IMR-90 (cell line): Measurements from ENCODE around the gene BTBD9. TPM values are rescaled to one million over a fixed set of nuclear protein-coding genes. Genes with fewer than 3 reads are reported as not detected.

Experiments
- ATAC-seq: fragments of 200-7000 bp; cut with Tn5 transposase; 2 replicates; pipeline ENCODE4 v1.9.1; 2020; ENCODE audit warnings: low read depth, mild to moderate bottlenecking, moderate library complexity
- BruUV-seq: library from RNA; stranded (reverse); fragments of 400-500 nt; replicated peaks from 2 replicates; lab custom pipeline; 2021; lab: Mats Ljungman, UMichigan
- CTCF ChIA-PET: fragments of 300-600 bp; formaldehyde crosslinking; extraction: SDS; loops from one replicate; lab custom pipeline; 2021; ENCODE audit warnings: antibody characterized with exemption; lab: Yijun Ruan, JAX
- POLR2A ChIA-PET: fragments of 300-600 bp; sonication (Branson Sonifier 250); formaldehyde crosslinking; loops from one replicate; lab custom pipeline; 2022; ENCODE audit warnings: antibody characterized with exemption; ENCODE audit not compliant: unreplicated experiment; lab: Charles Lee
- DNase-seq: peaks from one replicate; pipeline ENCODE4 v3.0.0; 2013
- H2AFZ ChIP-seq: replicated peaks from 2 replicates; pipeline ENCODE3; 2013; ENCODE audit warnings: low read length, mild to moderate bottlenecking; ENCODE audit not compliant: poor library complexity
- H2AK5ac ChIP-seq: 2 replicates; pipeline ENCODE4 v1.6.1; 2013; ENCODE audit warnings: low read depth, low read length, inconsistent platforms
- H2AK9ac ChIP-seq: replicated peaks from 2 replicates; pipeline ENCODE3; 2013; ENCODE audit warnings: mild to moderate bottlenecking, low read depth, low read length, moderate library complexity; ENCODE audit not compliant: poor library complexity
- H2BK120ac ChIP-seq: 2 replicates; pipeline ENCODE4 v1.6.1; 2013; ENCODE audit warnings: low read depth, low read length, inconsistent platforms
- H2BK15ac ChIP-seq: 3 replicates; pipeline ENCODE4 v1.6.1; 2013; ENCODE audit warnings: low read depth, low read length, inconsistent platforms
- H2BK20ac ChIP-seq: 2 replicates; pipeline ENCODE4 v1.6.1; 2013; ENCODE audit warnings: low read depth, mild to moderate bottlenecking, inconsistent platforms, low read length, moderate library complexity
- H2BK5ac ChIP-seq: 2 replicates; pipeline ENCODE4 v1.6.1; 2013; ENCODE audit warnings: mild to moderate bottlenecking, low read depth, low read length, inconsistent platforms; ENCODE audit not compliant: poor library complexity, severe bottlenecking
- H3K14ac ChIP-seq: replicated peaks from 2 replicates; pipeline ENCODE4 v1.6.1; 2013; ENCODE audit warnings: low read depth, low read length, inconsistent platforms
- H3K18ac ChIP-seq: 2 replicates; pipeline ENCODE4 v1.6.1; 2013; ENCODE audit warnings: low read depth, low read length, control low read depth
- H3K23ac ChIP-seq: 2 replicates; pipeline ENCODE4 v1.6.1; 2013; ENCODE audit warnings: low read depth, low read length, inconsistent platforms
- H3K27ac ChIP-seq: 2 replicates; pipeline ENCODE4 v1.5.1; 2013; ENCODE audit warnings: mild to moderate bottlenecking, control low read depth, low read length; ENCODE audit not compliant: insufficient read depth
- H3K27me3 ChIP-seq: 2 replicates; pipeline ENCODE4 v1.6.1; 2013; ENCODE audit warnings: low read length; ENCODE audit not compliant: control insufficient read depth, insufficient read depth
- H3K36me3 ChIP-seq: 2 replicates; pipeline ENCODE4 v1.6.1; 2013; ENCODE audit warnings: low read length, mixed read lengths; ENCODE audit not compliant: control insufficient read depth, insufficient read depth
- H3K4ac ChIP-seq: 2 replicates; pipeline ENCODE4 v1.6.1; 2013; ENCODE audit warnings: low read depth, low read length, inconsistent platforms
- H3K4me1 ChIP-seq: 2 replicates; pipeline ENCODE4 v1.6.1; 2013; ENCODE audit warnings: low read length, mixed read lengths; ENCODE audit not compliant: control insufficient read depth, insufficient read depth
- H3K4me2 ChIP-seq: 2 replicates; pipeline ENCODE4 v1.6.1; 2013; ENCODE audit warnings: low read depth, mild to moderate bottlenecking, control low read depth, low read length, moderate library complexity
- H3K4me3 ChIP-seq: 2 replicates; pipeline ENCODE4 v1.5.1; 2013; ENCODE audit warnings: low read depth, mild to moderate bottlenecking, control low read depth, low read length, moderate library complexity; ENCODE audit not compliant: insufficient read depth
- H3K56ac ChIP-seq: 2 replicates; pipeline ENCODE4 v1.6.1; 2013; ENCODE audit warnings: low read length, inconsistent platforms; ENCODE audit not compliant: insufficient read depth; ENCODE audit errors: extremely low read depth
- H3K79me1 ChIP-seq, 2 experiments: 2 replicates each; pipeline ENCODE4 v1.6.1; 2013; ENCODE audit warnings: low read length in 2 of 2, inconsistent platforms in 1 of 2, low read depth in 1 of 2
- H3K9ac ChIP-seq: 2 replicates; pipeline ENCODE4 v1.6.1; 2013; ENCODE audit warnings: low read depth, low read length, control low read depth
- H3K9me1 ChIP-seq: 2 replicates; pipeline ENCODE4 v1.6.1; 2013; ENCODE audit warnings: low read length, inconsistent platforms; ENCODE audit not compliant: insufficient read depth
- H3K9me3 ChIP-seq: 2 replicates; pipeline ENCODE4 v1.6.1; 2013; ENCODE audit warnings: low read length; ENCODE audit not compliant: control insufficient read depth, insufficient read depth
- H4K20me1 ChIP-seq: 2 replicates; pipeline ENCODE4 v1.6.1; 2013; ENCODE audit warnings: low read length, inconsistent platforms; ENCODE audit not compliant: insufficient read depth
- H4K5ac ChIP-seq: 2 replicates; pipeline ENCODE4 v1.6.1; 2013; ENCODE audit warnings: mild to moderate bottlenecking, low read depth, low read length, control low read depth
- H4K8ac ChIP-seq, 2 experiments: 2 replicates each; pipeline ENCODE4 v1.6.1; 2013; ENCODE audit warnings: low read depth in 2 of 2, low read length in 2 of 2, control low read depth in 1 of 2, inconsistent platforms in 1 of 2
- H4K91ac ChIP-seq: 2 replicates; pipeline ENCODE4 v1.6.1; 2013; ENCODE audit warnings: low read depth, low read length, inconsistent platforms; ENCODE audit not compliant: insufficient read depth
- CEBPB ChIP-seq: IDR thresholded peaks from 2 replicates; pipeline ENCODE4 v1.6.1; 2012; ENCODE audit warnings: low read depth, low read length, improper control_type of control experiment
- CHD1 ChIP-seq: IDR thresholded peaks from 2 replicates; pipeline ENCODE4 v1.6.1; 2012; ENCODE audit warnings: low read depth, low read length, improper control_type of control experiment
- MAFK ChIP-seq: IDR thresholded peaks from 2 replicates; pipeline ENCODE4 v1.6.1; 2012; ENCODE audit warnings: low read depth, low read length, improper control_type of control experiment
- MAZ ChIP-seq: IDR thresholded peaks from 2 replicates; pipeline ENCODE4 v1.6.1; 2012; ENCODE audit warnings: low read depth, mild to moderate bottlenecking, low read length, improper control_type of control experiment, moderate library complexity, borderline replicate concordance
- MXI1 ChIP-seq: IDR thresholded peaks from 2 replicates; pipeline ENCODE4 v1.6.1; 2012; ENCODE audit warnings: low read depth, mild to moderate bottlenecking, low read length, moderate library complexity, borderline replicate concordance
- POLR2A ChIP-seq: IDR thresholded peaks from 2 replicates; pipeline ENCODE4 v1.6.1; 2012; ENCODE audit warnings: mild to moderate bottlenecking, low read depth, low read length
- WGBS, 2 experiments: methylation state at CpG; one replicate each; pipeline versions ENCODE4 v1.1.5 to v1.1.7; 2013; ENCODE audit warnings: missing lambda C conversion rate in 2 of 2; ENCODE audit not compliant: insufficient read length in 1 of 2; ENCODE audit errors: extremely low coverage in 2 of 2; 5-methylcytosine and 5-hydroxymethylcytosine counted together
- dilution Hi-C: fragments of 300-500 bp; cut with HindIII; formaldehyde crosslinking; loops from one replicate; pipeline ENCODE4 v1.14.3; 2018; ENCODE audit warnings: low sequenced_read_pairs; ENCODE audit not compliant: unreplicated experiment
- in situ Hi-C: fragments of 300-500 bp; cut with MboI; formaldehyde crosslinking; loops from 3 replicates; pipeline ENCODE4 v1.14.3; 2019; ENCODE audit warnings: low sequenced_read_pairs, inconsistent platforms, mixed read lengths
- intact Hi-C: fragments of 100-400 bp; cut with micrococcal nuclease; formaldehyde crosslinking; loops from 2 replicates; pipeline ENCODE4 v1.10.0; 2022
- polyA plus RNA-seq, 3 experiments: library from polyadenylated mRNA; depleted of rRNA; stranded (reverse); fragments of >200 nt; gene quantifications; 2 replicates each; pipeline ENCODE4 v1.2.3, GENCODE V29; 2012; ENCODE audit warnings: low replicate concordance in 1 of 3
- total RNA-seq: library from RNA; depleted of rRNA; stranded (reverse); fragments of >200 nt; gene quantifications from 2 replicates; pipeline ENCODE4 v1.2.3, GENCODE V29; 2012
- TF ChIP-seq, protein P1 (sequence below): conservative IDR thresholded peaks from 2 replicates; pipeline ENCODE4 v1.5.1; 2012; ENCODE audit warnings: mild to moderate bottlenecking, low read depth, low read length, improper control_type of control experiment
- TF ChIP-seq, protein P2 (sequence below): fragments of 150-350 bp; IDR thresholded peaks from 2 replicates; pipeline ENCODE4 v1.6.1; 2016; ENCODE audit warnings: low read depth, mild to moderate bottlenecking, low read length, moderate library complexity, borderline replicate concordance

Gene BTBD9
- total and polyA plus RNA-seq, 2 of the 4 experiments (the other 2 are of a cell fraction) = 4.1 to 22.0 TPM

DNA sequence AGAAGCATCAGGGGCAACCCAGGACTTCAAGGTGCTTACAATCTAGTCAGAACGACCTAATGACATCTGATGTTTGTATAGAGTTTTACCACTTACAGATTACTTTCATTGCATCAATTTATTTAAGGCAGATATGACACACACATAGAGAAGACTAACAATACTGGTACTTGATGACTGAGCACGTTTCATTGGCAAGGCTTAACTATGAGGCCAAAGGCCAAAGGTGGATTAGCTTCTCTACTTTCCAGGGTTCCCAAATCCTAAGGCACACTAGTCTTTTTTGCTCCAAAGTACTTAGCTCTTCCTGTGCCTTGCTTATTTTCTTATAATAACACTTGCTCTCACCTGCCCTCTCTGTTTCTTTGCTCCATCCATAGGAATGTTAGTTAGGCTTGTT, 414.0 kb downstream of the BTBD9 start:
- Histone ChIP-seq H3K9me3 (no peaks in the 10 kb centered on the region), H3K79me1 (no peaks in the 10 kb centered on the region), H4K5ac (no peak overlapping the region), H4K8ac (no peak overlapping the region), H2AFZ (no peak overlapping the region), H3K56ac (no peak overlapping the region), H2BK5ac (no peak overlapping the region), H3K4ac (no peak overlapping the region), H3K4me1 (no peaks in the 10 kb centered on the region), H3K27ac (no peak overlapping the region), H3K23ac (no peak overlapping the region), H4K20me1 (no peaks in the 10 kb centered on the region), H2BK15ac (no peak overlapping the region), H2AK5ac (no peak overlapping the region), H3K4me3 (no peak overlapping the region), H3K9ac (no peak overlapping the region), H2BK20ac (no peak overlapping the region), H3K4me2 (no peak overlapping the region), H3K9me1 (no peaks in the 10 kb centered on the region), H4K91ac (no peak overlapping the region), H3K18ac (no peak overlapping the region), H2AK9ac (no peak overlapping the region), H3K14ac (no peak overlapping the region), H3K27me3 (no peaks in the 10 kb centered on the region), H3K36me3 (no peaks in the 10 kb centered on the region), H2BK120ac (no peak overlapping the region)
- WGBS, 2 experiments = no CpG with 5 or more reads among the region's 2 CpGs
- DNase-seq (no peak), ATAC-seq (no peak)
- dilution Hi-C loops = no loop called here
- CTCF ChIA-PET = interaction anchor here (0.7 kb wide), 1 partner anchor 13 kb away, joined by 3 read pairs; no protein-coding TSS in a partner anchor
- in situ Hi-C loops = no loop called here
- POLR2A ChIA-PET = interaction anchor here (0.7 kb wide), 1 partner anchor 140 kb away, joined by 4 read pairs; no protein-coding TSS in a partner anchor
- no TSS peak for BruUV-seq
- TF ChIP-seq, protein P1, sequence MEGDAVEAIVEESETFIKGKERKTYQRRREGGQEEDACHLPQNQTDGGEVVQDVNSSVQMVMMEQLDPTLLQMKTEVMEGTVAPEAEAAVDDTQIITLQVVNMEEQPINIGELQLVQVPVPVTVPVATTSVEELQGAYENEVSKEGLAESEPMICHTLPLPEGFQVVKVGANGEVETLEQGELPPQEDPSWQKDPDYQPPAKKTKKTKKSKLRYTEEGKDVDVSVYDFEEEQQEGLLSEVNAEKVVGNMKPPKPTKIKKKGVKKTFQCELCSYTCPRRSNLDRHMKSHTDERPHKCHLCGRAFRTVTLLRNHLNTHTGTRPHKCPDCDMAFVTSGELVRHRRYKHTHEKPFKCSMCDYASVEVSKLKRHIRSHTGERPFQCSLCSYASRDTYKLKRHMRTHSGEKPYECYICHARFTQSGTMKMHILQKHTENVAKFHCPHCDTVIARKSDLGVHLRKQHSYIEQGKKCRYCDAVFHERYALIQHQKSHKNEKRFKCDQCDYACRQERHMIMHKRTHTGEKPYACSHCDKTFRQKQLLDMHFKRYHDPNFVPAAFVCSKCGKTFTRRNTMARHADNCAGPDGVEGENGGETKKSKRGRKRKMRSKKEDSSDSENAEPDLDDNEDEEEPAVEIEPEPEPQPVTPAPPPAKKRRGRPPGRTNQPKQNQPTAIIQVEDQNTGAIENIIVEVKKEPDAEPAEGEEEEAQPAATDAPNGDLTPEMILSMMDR = no peak
- TF ChIP-seq CEBPB (no peak), POLR2A (no peak), MAFK (no peak), MXI1 (no peak), CHD1 (no peak), MAZ (no peak)
- TF ChIP-seq, protein P2, sequence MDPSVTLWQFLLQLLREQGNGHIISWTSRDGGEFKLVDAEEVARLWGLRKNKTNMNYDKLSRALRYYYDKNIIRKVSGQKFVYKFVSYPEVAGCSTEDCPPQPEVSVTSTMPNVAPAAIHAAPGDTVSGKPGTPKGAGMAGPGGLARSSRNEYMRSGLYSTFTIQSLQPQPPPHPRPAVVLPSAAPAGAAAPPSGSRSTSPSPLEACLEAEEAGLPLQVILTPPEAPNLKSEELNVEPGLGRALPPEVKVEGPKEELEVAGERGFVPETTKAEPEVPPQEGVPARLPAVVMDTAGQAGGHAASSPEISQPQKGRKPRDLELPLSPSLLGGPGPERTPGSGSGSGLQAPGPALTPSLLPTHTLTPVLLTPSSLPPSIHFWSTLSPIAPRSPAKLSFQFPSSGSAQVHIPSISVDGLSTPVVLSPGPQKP = no peak
- intact Hi-C loops = no loop called here
